Body of pancreas (tissue), 4 donors: ENCODE measurements around the gene SMPDL3A. TPM values are rescaled to one million over a fixed set of nuclear protein-coding genes. Genes with fewer than 3 reads are reported as not detected.

Source experiments
- ATAC-seq: fragments of 150-250 bp; one replicate; pipeline ENCODE4 v1.9.1; 2016
- DNase-seq, 4 donors: peaks; one replicate each; pipeline ENCODE4 v3.0.0-alpha.2; 2019
- H3K27ac ChIP-seq, 4 donors: fragments of 200-600 bp; sonication (generic); 1 replicate in 3 of 4; 2 replicates in 1 of 4; pipeline versions ENCODE4 v1.5.1 to v1.6.1; 2016 to 2019; ENCODE audit warnings: mild to moderate bottlenecking in 1 of 4, mixed read lengths in 1 of 4, moderate library complexity in 1 of 4
- H3K27me3 ChIP-seq, 2 donors: fragments of 200-600 bp; sonication (generic); one replicate each; pipeline ENCODE4 v1.6.0; 2016; ENCODE audit warnings: mild to moderate bottlenecking in 1 of 2
- H3K36me3 ChIP-seq, 2 donors: fragments of 200-600 bp; sonication (generic); replicated peaks in 1 of 2; 2 replicates each; pipeline ENCODE4 v1.5.1; 2016; ENCODE audit warnings: low read depth in 2 of 2; ENCODE audit not compliant: insufficient read depth in 1 of 2
- H3K4me1 ChIP-seq: fragments of 200-600 bp; sonication (generic); one replicate; pipeline ENCODE4 v1.6.0; 2016
- H3K4me3 ChIP-seq, 2 donors: fragments of 200-600 bp; sonication (generic); 1 replicate in 1 of 2; 2 replicates in 1 of 2; pipeline ENCODE4 v1.5.1; 2016 to 2019
- H3K9me3 ChIP-seq, 3 donors: fragments of 200-600 bp; sonication (generic); 1 replicate in 2 of 3; 2 replicates in 1 of 3; pipeline ENCODE4 v1.5.1; 2016
- POLR2A ChIP-seq, 3 donors: fragments of 450-650 bp; IDR thresholded peaks; one replicate each; pipeline ENCODE4 v1.6.1; 2016; ENCODE audit warnings: antibody characterized with exemption in 3 of 3, mild to moderate bottlenecking in 2 of 3
- WGBS, 2 donors: methylation state at CpG; one replicate each; pipeline ENCODE4 v1.1.5; 2017; 5-methylcytosine and 5-hydroxymethylcytosine counted together
- intact Hi-C: fragments of 100-400 bp; cut with DNase I; formaldehyde crosslinking; loops from one replicate; pipeline ENCODE4 v1.15.1; 2023
- total RNA-seq, 2 donors: library from RNA; depleted of rRNA; stranded (reverse); fragments of >200 nt; gene quantifications; one replicate each; pipeline ENCODE4 v1.1.0, GENCODE V29; 2016
- TF ChIP-seq, protein P1 (sequence below), 7 experiments: fragments of 450-650 bp in 4 of 7; fragments of 200-600 bp in 3 of 7; sonication (generic) in 3 of 7; IDR thresholded peaks; one replicate each; pipeline ENCODE4 v1.5.1; 2016 to 2019; ENCODE audit warnings: antibody characterized with exemption in 7 of 7

The SMPDL3A gene
- total RNA-seq, 2 donors from 2014 or later = 11.5 to 21.3 TPM

DNA sequence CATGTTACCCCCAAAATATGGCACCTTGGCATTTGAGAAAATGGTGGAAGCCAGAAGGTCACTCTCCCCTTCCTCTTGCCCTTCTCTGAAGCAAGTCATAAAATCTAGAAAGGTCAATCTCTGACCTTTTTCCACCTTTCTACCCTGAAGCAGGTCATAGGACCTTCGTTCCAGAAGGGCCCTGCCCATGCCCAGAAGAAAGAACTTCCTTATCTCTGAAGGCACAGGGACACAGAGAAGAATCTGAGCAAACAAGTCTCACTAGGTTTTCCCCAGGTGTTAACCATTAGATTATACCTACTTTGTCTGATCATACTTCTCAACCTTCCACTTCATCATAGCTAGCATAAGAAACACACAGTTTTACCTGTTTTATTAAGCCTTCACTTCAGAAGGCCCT lies 42.5 kb downstream of the SMPDL3A start:
- 73 to 83% methylated on average over 1 of the region's 1 CpG for WGBS, 2 donors
- Histone ChIP-seq H3K4me3 (no peak overlapping the region), H3K9me3 (no peaks in the 10 kb centered on the region), H3K27ac (no peak overlapping the region), H3K27me3 (no peaks in the 10 kb centered on the region), H3K4me1 (no peaks in the 10 kb centered on the region), H3K36me3 (no peaks in the 10 kb centered on the region)
- intact Hi-C loops = no loop called here
- TF ChIP-seq POLR2A (IDR thresholded peaks at IDR 0.05) = no peak
- TF ChIP-seq, protein P1, sequence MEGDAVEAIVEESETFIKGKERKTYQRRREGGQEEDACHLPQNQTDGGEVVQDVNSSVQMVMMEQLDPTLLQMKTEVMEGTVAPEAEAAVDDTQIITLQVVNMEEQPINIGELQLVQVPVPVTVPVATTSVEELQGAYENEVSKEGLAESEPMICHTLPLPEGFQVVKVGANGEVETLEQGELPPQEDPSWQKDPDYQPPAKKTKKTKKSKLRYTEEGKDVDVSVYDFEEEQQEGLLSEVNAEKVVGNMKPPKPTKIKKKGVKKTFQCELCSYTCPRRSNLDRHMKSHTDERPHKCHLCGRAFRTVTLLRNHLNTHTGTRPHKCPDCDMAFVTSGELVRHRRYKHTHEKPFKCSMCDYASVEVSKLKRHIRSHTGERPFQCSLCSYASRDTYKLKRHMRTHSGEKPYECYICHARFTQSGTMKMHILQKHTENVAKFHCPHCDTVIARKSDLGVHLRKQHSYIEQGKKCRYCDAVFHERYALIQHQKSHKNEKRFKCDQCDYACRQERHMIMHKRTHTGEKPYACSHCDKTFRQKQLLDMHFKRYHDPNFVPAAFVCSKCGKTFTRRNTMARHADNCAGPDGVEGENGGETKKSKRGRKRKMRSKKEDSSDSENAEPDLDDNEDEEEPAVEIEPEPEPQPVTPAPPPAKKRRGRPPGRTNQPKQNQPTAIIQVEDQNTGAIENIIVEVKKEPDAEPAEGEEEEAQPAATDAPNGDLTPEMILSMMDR (IDR thresholded peaks at IDR 0.05) = no peak
- ATAC-seq (no peak), DNase-seq (no peak)

DNA sequence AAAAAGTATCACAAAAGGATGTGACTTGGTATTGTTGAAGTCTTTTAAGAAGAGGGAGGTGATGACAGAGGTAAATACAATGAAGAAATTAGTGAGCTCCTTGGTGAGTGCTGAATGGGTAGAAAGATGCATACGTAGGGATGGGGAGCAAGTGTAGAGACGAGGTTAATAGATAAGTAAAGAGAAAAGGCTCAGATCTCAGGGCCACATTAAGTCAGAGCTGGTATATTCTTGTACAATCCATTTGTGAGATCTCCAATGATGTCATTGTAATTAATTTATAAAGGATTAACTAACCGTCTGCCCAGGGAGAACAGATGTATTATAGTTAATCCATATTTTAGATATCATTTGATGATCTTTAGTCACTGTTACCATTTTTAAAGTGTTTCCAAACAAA lies 43.4 kb downstream of the SMPDL3A start:
- no peak overlapping the region for H3K27ac ChIP-seq
- TF ChIP-seq, protein P1 (IDR thresholded peaks at IDR 0.05) = no peak
- TF ChIP-seq POLR2A (IDR thresholded peaks at IDR 0.05) = no peak
- no peaks in the 10 kb centered on the region for H3K36me3 ChIP-seq
- no peaks in the 10 kb centered on the region for H3K27me3 ChIP-seq
- WGBS, 2 donors = 75 to 83% methylated on average over 3 of the region's 3 CpGs
- no peaks in the 10 kb centered on the region for H3K9me3 ChIP-seq
- no peaks in the 10 kb centered on the region for H3K4me1 ChIP-seq
- no peak for DNase-seq
- no peak overlapping the region for H3K4me3 ChIP-seq
- intact Hi-C loops = no loop called here
- no peak for ATAC-seq

DNA sequence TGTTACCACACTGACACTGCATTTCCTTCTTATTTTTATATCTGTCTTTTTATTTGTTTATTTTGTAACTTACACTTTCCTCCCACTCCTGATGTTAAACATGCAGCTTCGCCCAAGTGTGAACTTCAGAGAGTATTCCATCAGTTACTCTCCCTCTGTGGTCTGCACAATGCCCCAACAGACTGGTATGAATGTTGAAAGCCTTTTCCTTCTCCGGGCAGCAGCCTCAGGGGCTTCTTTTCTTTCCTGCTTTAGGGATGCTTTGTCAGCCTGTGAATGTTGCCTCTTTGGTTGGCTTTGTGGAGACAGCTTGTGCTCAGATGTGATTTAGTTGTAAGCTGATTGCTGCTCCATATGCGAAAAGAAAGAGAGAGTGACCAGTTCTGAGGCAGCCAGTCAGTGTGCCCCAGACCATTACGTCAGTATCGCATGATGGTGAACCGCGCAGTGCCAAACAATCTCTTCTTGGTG lies 44.0 kb downstream of the SMPDL3A start:
- no peaks in the 10 kb centered on the region for H3K4me1 ChIP-seq
- WGBS, 2 donors = 93 to 95% methylated on average over 7 of the region's 7 CpGs
- ATAC-seq (no peak), DNase-seq (no peak)
- intact Hi-C loops = no loop called here
- H3K4me3 ChIP-seq = no peak overlapping the region
- no peaks in the 10 kb centered on the region for H3K9me3 ChIP-seq
- H3K27ac ChIP-seq = no peak overlapping the region
- H3K36me3 ChIP-seq = no peaks in the 10 kb centered on the region
- TF ChIP-seq, protein P1 (IDR thresholded peaks at IDR 0.05) = no peak
- no peak for TF ChIP-seq POLR2A (IDR thresholded peaks at IDR 0.05)
- H3K27me3 ChIP-seq = no peaks in the 10 kb centered on the region

DNA sequence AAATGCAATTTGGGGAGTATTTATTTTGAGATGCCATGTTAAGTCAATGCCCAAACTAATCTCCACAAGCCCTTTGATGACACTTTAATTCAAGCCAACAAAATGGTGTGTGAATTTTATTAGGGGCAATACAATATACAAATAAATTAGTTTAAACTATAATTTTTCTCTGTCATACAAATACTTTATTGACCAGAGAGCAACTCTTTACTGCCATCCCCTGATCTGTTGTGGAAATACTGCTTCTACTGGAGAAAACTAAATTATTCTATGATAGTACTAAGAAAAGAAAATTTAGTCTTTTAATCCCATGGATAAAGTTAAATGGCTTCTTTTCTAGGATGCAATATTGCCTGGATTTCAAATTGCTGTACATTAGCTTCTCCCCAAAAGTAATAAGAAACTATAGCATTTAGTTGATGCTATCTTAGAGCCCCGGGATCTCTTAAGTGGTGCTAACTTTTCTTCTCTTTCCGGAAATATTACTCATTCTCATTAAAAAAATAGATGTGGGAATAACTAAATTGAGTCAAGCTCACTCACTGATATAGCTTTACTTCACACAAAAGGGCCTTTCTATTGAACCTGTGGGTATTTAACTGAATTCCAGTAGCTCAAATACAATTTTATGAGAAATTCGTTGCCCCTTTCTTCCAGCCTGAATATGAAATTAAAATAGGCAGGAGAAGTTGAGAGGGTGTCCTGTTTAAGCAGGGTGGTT lies 49.2 kb downstream of the SMPDL3A start:
- Histone ChIP-seq H3K4me3 (no peak overlapping the region), H3K27ac (no peak overlapping the region), H3K27me3 (no peaks in the 10 kb centered on the region), H3K36me3 (no peaks in the 10 kb centered on the region), H3K4me1 (no peaks in the 10 kb centered on the region), H3K9me3 (no peaks in the 10 kb centered on the region)
- intact Hi-C loops = loop anchor here (5.0 kb wide), 1 partner anchor 106 kb away; no protein-coding TSS in a partner anchor
- DNase-seq (peak in 1 of 4 donors; percentile 3), ATAC-seq (peak; percentile 52)
- TF ChIP-seq, protein P1 (IDR thresholded peaks at IDR 0.05) = peak in 6 of 7 experiments; percentile 49 to 70 (median 64)
- no peak for TF ChIP-seq POLR2A (IDR thresholded peaks at IDR 0.05)
- WGBS, 2 donors = 49 to 53% methylated on average over 3 of the region's 3 CpGs

DNA sequence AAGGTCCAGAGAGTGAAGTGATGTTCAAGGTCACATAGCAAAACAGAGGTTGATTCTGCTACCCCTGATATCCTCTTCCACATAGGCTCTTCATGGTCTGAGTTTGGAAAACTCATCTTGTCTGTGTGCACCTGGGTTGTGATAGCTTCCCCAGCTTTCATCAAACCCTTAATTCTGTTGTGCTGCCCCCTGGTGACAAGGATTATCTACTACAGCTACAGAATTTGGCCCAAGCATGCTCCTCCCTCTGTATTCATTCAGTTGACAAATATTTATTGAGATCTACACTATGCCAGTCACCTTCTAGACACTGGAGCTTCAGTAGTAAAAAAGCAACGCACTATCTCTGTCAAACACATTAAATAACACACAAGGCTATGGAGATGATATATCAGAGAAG lies 50.4 kb downstream of the SMPDL3A start:
- Histone ChIP-seq H3K4me3 (no peak overlapping the region), H3K36me3 (no peaks in the 10 kb centered on the region), H3K4me1 (no peaks in the 10 kb centered on the region), H3K27me3 (no peaks in the 10 kb centered on the region), H3K9me3 (no peaks in the 10 kb centered on the region), H3K27ac (no peak overlapping the region)
- TF ChIP-seq, protein P1 (IDR thresholded peaks at IDR 0.05) = peak; percentile 50 to 84 (median 80)
- TF ChIP-seq POLR2A (IDR thresholded peaks at IDR 0.05) = no peak
- intact Hi-C loops = loop anchor here (5.0 kb wide), 1 partner anchor 107 kb away; no protein-coding TSS in a partner anchor
- peak; percentile 62 to 70 (median 69) for DNase-seq
- 0 to 4% methylated on average over 1 of the region's 1 CpG for WGBS, 2 donors
- ATAC-seq = peak; percentile 84
